NB4 (cell line): ENCODE measurements around the gene RNF187.

Experiments used
- CTCF ChIP-seq: IDR thresholded peaks from one replicate; pipeline ENCODE4 v1.5.1; 2012; ENCODE audit warnings: low read depth, low read length
- MAX ChIP-seq: IDR thresholded peaks from 2 replicates; pipeline ENCODE4 v1.6.1; 2011; ENCODE audit warnings: low read depth, low read length
- MYC ChIP-seq: IDR thresholded peaks from 2 replicates; pipeline ENCODE4 v1.6.1; 2011; ENCODE audit warnings: low read depth, low read length
- POLR2A ChIP-seq: IDR thresholded peaks from 2 replicates; pipeline ENCODE4 v1.6.1; 2011; ENCODE audit warnings: mild to moderate bottlenecking; ENCODE audit not compliant: insufficient read length; ENCODE audit errors: extremely low read depth

- no peak for TF ChIP-seq POLR2A
- no peak for TF ChIP-seq CTCF
- no peak for TF ChIP-seq MAX
- no peak for TF ChIP-seq MYC
Measured at GRCh38 chr1:228483789-228484188, 3.4 kb upstream of the RNF187 start.
